HG03521 (cell line): ENCODE measurements around the gene CDK5RAP2.

Source experiments
- ATAC-seq: cut with Tn5 transposase; IDR thresholded peaks from one replicate; pipeline ENCODE4 v1.9.1; 2021; ENCODE audit warnings: mild to moderate bottlenecking, moderate library complexity; ENCODE audit not compliant: unreplicated experiment

The CDK5RAP2 gene

GRCh38 chr9:120388003-120388855 is 191.7 kb downstream of the CDK5RAP2 start:
- ATAC-seq: no peak

- no peak for ATAC-seq
Observed at GRCh38 chr9:120387257-120388002, 192.5 kb downstream of the CDK5RAP2 start.

- no peak for ATAC-seq
Observed at GRCh38 chr9:120386390-120387131, 193.4 kb downstream of the CDK5RAP2 start.

GRCh38 chr9:120385606-120386389 is 194.2 kb downstream of the CDK5RAP2 start:
- ATAC-seq: no peak

GRCh38 chr9:120384925-120385272 is 195.1 kb downstream of the CDK5RAP2 start:
- ATAC-seq: no peak

GRCh38 chr9:120383999-120384924 is 195.7 kb downstream of the CDK5RAP2 start:
- no peak for ATAC-seq

- no peak for ATAC-seq
Observed at GRCh38 chr9:120383611-120383998, 196.4 kb downstream of the CDK5RAP2 start.

- ATAC-seq: no peak
Observed at GRCh38 chr9:120382453-120382852, 197.5 kb downstream of the CDK5RAP2 start.

- no peak for ATAC-seq
Observed at GRCh38 chr9:120381839-120382238, 198.1 kb downstream of the CDK5RAP2 start.

GRCh38 chr9:120379611-120380010 is 200.4 kb downstream of the CDK5RAP2 start:
- no peak for ATAC-seq

- no peak for ATAC-seq
Observed at GRCh38 chr9:120378680-120379079, 201.3 kb downstream of the CDK5RAP2 start.

- ATAC-seq: no peak
Observed at GRCh38 chr9:120377268-120378159, 202.5 kb downstream of the CDK5RAP2 start.

- ATAC-seq: no peak
Observed at GRCh38 chr9:120376101-120376500, 203.9 kb downstream of the CDK5RAP2 start.

GRCh38 chr9:120375316-120375715 is 204.7 kb downstream of the CDK5RAP2 start:
- no peak for ATAC-seq

- ATAC-seq: no peak
Observed at GRCh38 chr9:120374817-120375216, 205.2 kb downstream of the CDK5RAP2 start.

- no peak for ATAC-seq
Observed at GRCh38 chr9:120374239-120374638, 205.7 kb downstream of the CDK5RAP2 start.

GRCh38 chr9:120372040-120372439 is 207.9 kb downstream of the CDK5RAP2 start:
- ATAC-seq: no peak

- ATAC-seq: no peak
Observed at GRCh38 chr9:120369608-120370220, 210.3 kb downstream of the CDK5RAP2 start.
